Activated CD8-positive, alpha-beta T cell treated with anti-CD3 and anti-CD28 coated beads, Interleukin-2, amount 10 ng/mL, durations not matched to agents 7 days and 5 days (primary cell): ENCODE results near the gene LRBA. TPM values are rescaled to one million over a fixed set of nuclear protein-coding genes. Genes with fewer than 3 reads are reported as not detected.

ENCODE experiments used
- ATAC-seq: fragments of 150-1000 bp; cut with Tn5 transposase; one replicate; pipeline ENCODE4 v1.10.0; 2021; ENCODE audit warnings: moderate library complexity
- CTCF ChIA-PET: fragments of 350-600 bp; sonication (Branson Sonifier 250); formaldehyde crosslinking; loops from one replicate; lab custom pipeline; 2021; ENCODE audit warnings: antibody characterized with exemption; lab: Charles Lee
- POLR2A ChIA-PET: fragments of 350-600 bp; sonication (Branson Sonifier 250); formaldehyde crosslinking; loops from one replicate; lab custom pipeline; 2021; ENCODE audit warnings: antibody characterized with exemption; lab: Charles Lee
- DNase-seq: peaks from one replicate; pipeline ENCODE4 v3.0.0-alpha.2; 2020
- H3K27ac Mint-ChIP-seq: one replicate; pipeline ENCODE4 v1.8.0; 2021; ENCODE audit warnings: mild to moderate bottlenecking, mixed read lengths
- H3K27me3 Mint-ChIP-seq: one replicate; pipeline ENCODE4 v1.8.0; 2021; ENCODE audit warnings: low read depth, mixed read lengths
- H3K36me3 Mint-ChIP-seq: one replicate; pipeline ENCODE4 v1.8.0; 2021; ENCODE audit warnings: low read depth, mixed read lengths
- H3K4me1 Mint-ChIP-seq: one replicate; pipeline ENCODE4 v1.8.0; 2021; ENCODE audit warnings: low read depth, mixed read lengths
- H3K4me3 Mint-ChIP-seq: one replicate; pipeline ENCODE4 v1.8.0; 2021; ENCODE audit warnings: mild to moderate bottlenecking, mixed read lengths
- H3K9me3 Mint-ChIP-seq: one replicate; pipeline ENCODE4 v1.8.0; 2022; ENCODE audit warnings: mixed read lengths; ENCODE audit not compliant: insufficient read depth
- total RNA-seq, 2 experiments: library from RNA; stranded (reverse); gene quantifications; one replicate each; pipeline ENCODE4 v1.2.3, GENCODE V29; 2021

Gene LRBA
- total RNA-seq, 2 experiments from 2014 or later = 43.3 to 44.5 TPM

DNA sequence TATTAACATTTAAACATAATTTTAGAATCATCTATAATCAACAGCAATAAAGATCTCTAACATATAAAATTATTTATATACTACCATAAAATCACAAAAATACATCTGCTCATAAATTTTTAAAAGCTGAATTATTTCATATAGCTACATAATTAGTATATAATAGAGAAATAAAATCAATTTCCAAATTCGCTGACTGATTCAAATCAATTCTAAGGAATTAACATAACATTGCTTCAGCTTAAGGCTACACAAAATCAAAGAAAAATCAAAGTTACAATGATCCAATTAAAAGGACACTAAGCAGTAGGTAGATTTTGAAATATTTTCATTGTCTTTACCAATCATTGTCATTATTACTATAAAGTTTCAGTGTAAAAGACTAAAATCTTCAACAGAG, 194.7 kb downstream of the LRBA start:
- CTCF ChIA-PET = no interaction called here
- H3K27ac Mint-ChIP-seq = no peak overlapping the region
- peaks cover 2% of the 10 kb centered on the region for H3K4me1 Mint-ChIP-seq
- DNase-seq (no peak), ATAC-seq (no peak)
- H3K9me3 Mint-ChIP-seq = peaks cover 3% of the 10 kb centered on the region
- POLR2A ChIA-PET = no interaction called here
- H3K36me3 Mint-ChIP-seq = peaks cover 27% of the 10 kb centered on the region
- no peaks in the 10 kb centered on the region for H3K27me3 Mint-ChIP-seq
- no peak overlapping the region for H3K4me3 Mint-ChIP-seq

DNA sequence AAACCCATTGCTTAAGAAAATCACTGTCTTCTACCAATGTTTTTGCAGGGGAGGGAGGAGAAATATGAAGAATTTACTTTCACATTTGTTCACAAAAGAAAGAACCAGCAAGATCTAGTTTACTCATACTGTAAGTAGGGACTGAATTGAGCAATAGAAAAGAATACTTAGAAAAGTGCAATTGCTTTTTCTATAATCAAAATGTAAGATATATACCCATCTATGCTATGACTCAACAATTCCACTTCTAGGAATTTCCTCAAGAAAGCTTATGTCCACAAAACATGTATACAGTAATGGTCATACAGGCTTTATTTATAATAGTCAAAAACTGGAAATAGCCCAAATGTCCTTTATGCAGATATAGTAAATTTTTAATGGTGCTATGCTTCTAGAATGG, 196.4 kb downstream of the LRBA start:
- no peak for ATAC-seq
- Mint-ChIP-seq H3K9me3 (peaks cover 3% of the 10 kb centered on the region), H3K36me3 (peaks cover 22% of the 10 kb centered on the region), H3K27me3 (no peaks in the 10 kb centered on the region), H3K27ac (no peak overlapping the region), H3K4me1 (peaks cover 2% of the 10 kb centered on the region), H3K4me3 (no peak overlapping the region)
- no peak for DNase-seq
- ChIA-PET CTCF (interaction anchor here (0.9 to 1.0 kb wide), 3 partner anchors 9 to 48 kb away, joined by 3 to 4 read pairs (median 3); no protein-coding TSS in a partner anchor), POLR2A (no interaction called here)

- no peaks in the 10 kb centered on the region for H3K27me3 Mint-ChIP-seq
- ATAC-seq (no peak), DNase-seq (no peak)
- H3K36me3 Mint-ChIP-seq = peaks cover 21% of the 10 kb centered on the region
- no peak overlapping the region for H3K27ac Mint-ChIP-seq
- POLR2A ChIA-PET = no interaction called here
- peaks cover 2% of the 10 kb centered on the region for H3K4me1 Mint-ChIP-seq
- CTCF ChIA-PET = interaction anchor here (1.0 to 1.3 kb wide), 2 partner anchors 10 to 49 kb away, joined by 3 to 6 read pairs; no protein-coding TSS in a partner anchor
- peaks cover 3% of the 10 kb centered on the region for H3K9me3 Mint-ChIP-seq
- H3K4me3 Mint-ChIP-seq = no peak overlapping the region
Observed at GRCh38 chr4:150817804-150818528, 197.1 kb downstream of the LRBA start.

GRCh38 chr4:150817017-150817416, 198.1 kb downstream of the LRBA start:
- no peaks in the 10 kb centered on the region for H3K27me3 Mint-ChIP-seq
- no peak for DNase-seq
- H3K9me3 Mint-ChIP-seq = peaks cover 3% of the 10 kb centered on the region
- no peak for ATAC-seq
- H3K27ac Mint-ChIP-seq = no peak overlapping the region
- ChIA-PET POLR2A (no interaction called here), CTCF (interaction anchor here (1.3 kb wide), 1 partner anchor 11 kb away, joined by 6 read pairs; no protein-coding TSS in a partner anchor)
- H3K4me3 Mint-ChIP-seq = no peak overlapping the region
- H3K36me3 Mint-ChIP-seq = peaks cover 24% of the 10 kb centered on the region
- H3K4me1 Mint-ChIP-seq = peaks cover 2% of the 10 kb centered on the region

- ATAC-seq (no peak), DNase-seq (no peak)
- H3K27ac Mint-ChIP-seq = no peak overlapping the region
- peaks cover 24% of the 10 kb centered on the region for H3K36me3 Mint-ChIP-seq
- H3K4me1 Mint-ChIP-seq = peaks cover 2% of the 10 kb centered on the region
- no peak overlapping the region for H3K4me3 Mint-ChIP-seq
- ChIA-PET CTCF (interaction anchor here (1.3 kb wide), 1 partner anchor 12 kb away, joined by 6 read pairs; no protein-coding TSS in a partner anchor), POLR2A (no interaction called here)
- peaks cover 3% of the 10 kb centered on the region for H3K9me3 Mint-ChIP-seq
- no peaks in the 10 kb centered on the region for H3K27me3 Mint-ChIP-seq
Observed at GRCh38 chr4:150816491-150816890, 198.6 kb downstream of the LRBA start.

DNA sequence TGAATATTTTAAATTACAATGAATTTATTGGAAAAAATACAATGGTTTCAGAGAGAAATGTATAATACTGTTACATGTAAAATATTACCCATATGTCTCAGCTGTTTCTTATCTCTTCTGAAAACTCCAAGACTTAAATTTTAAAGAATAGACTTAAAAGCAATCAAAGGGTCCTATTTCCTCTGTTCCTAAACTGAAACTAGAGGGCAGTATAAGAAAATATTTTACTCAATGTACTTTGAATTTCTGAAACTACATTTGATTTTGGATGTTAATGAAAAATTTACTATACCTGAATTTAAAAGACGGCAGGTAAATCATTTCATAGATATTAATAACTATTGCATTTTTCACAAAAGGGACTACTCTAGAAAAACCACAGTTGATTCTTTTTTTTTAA, 200.2 kb downstream of the LRBA start:
- ATAC-seq (no peak), DNase-seq (no peak)
- CTCF ChIA-PET = interaction anchor here (0.9 kb wide), 1 partner anchor 14 kb away, joined by 4 read pairs; no protein-coding TSS in a partner anchor
- peaks cover 2% of the 10 kb centered on the region for H3K4me1 Mint-ChIP-seq
- peaks cover 32% of the 10 kb centered on the region for H3K36me3 Mint-ChIP-seq
- peaks cover 3% of the 10 kb centered on the region for H3K9me3 Mint-ChIP-seq
- no peak overlapping the region for H3K4me3 Mint-ChIP-seq
- H3K27ac Mint-ChIP-seq = no peak overlapping the region
- POLR2A ChIA-PET = no interaction called here
- no peaks in the 10 kb centered on the region for H3K27me3 Mint-ChIP-seq

- H3K36me3 Mint-ChIP-seq = peaks cover 29% of the 10 kb centered on the region
- no peak for DNase-seq
- H3K27me3 Mint-ChIP-seq = no peaks in the 10 kb centered on the region
- H3K4me1 Mint-ChIP-seq = no peaks in the 10 kb centered on the region
- H3K4me3 Mint-ChIP-seq = no peak overlapping the region
- ChIA-PET POLR2A (no interaction called here), CTCF (no interaction called here)
- no peak overlapping the region for H3K27ac Mint-ChIP-seq
- ATAC-seq = no peak
- H3K9me3 Mint-ChIP-seq = no peaks in the 10 kb centered on the region
Observed at GRCh38 chr4:150805183-150806025, 209.7 kb downstream of the LRBA start.

- Mint-ChIP-seq H3K9me3 (no peaks in the 10 kb centered on the region), H3K27me3 (no peaks in the 10 kb centered on the region), H3K4me1 (no peaks in the 10 kb centered on the region), H3K27ac (no peak overlapping the region), H3K4me3 (no peak overlapping the region), H3K36me3 (peaks cover 17% of the 10 kb centered on the region)
- ATAC-seq (no peak), DNase-seq (no peak)
- POLR2A ChIA-PET = no interaction called here
- CTCF ChIA-PET = no interaction called here
Observed at GRCh38 chr4:150801833-150802232, 213.3 kb downstream of the LRBA start.

DNA sequence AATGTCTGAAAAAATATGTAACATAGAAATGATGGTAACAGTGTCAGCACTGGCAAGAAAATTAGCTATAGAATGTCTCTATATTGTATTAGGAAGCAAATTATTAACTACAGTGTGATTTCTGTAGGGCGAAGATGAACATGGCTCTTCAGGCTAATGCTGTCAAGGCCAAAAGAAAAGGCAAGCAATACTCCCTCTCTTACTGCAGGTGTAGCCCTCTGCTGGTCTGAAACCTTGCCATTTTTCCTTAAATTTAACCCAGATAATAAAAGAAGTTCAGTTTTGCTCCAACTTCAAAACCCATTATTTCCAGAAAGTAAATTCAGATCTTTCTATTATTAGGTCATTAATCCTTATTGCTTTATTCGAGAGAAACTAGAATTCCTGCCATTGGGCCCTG, 215.9 kb downstream of the LRBA start:
- Mint-ChIP-seq H3K27me3 (no peaks in the 10 kb centered on the region), H3K4me1 (no peaks in the 10 kb centered on the region), H3K9me3 (no peaks in the 10 kb centered on the region), H3K4me3 (no peak overlapping the region), H3K36me3 (peaks cover 5% of the 10 kb centered on the region), H3K27ac (no peak overlapping the region)
- no peak for DNase-seq
- POLR2A ChIA-PET = no interaction called here
- CTCF ChIA-PET = no interaction called here
- no peak for ATAC-seq

DNA sequence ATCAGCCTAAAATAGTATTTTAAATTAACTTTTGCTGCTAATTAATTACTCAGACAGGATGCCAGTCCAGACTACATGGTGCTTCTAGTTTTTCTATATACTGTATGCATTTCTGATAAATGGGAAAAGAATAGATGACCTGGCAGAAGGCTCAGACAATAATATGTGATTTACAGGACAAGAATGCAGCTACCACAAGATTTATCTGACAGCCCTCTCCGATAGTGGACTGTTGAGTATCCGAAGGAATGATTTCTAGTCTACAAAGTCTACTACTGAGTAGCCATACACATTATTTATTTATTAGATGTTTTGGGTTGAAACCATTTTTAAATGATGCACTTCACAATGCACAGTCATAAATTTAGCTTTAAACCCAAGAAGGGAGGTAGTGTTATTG, 220.4 kb downstream of the LRBA start:
- Mint-ChIP-seq H3K9me3 (no peaks in the 10 kb centered on the region), H3K4me3 (no peak overlapping the region), H3K36me3 (peaks cover 3% of the 10 kb centered on the region), H3K27me3 (no peaks in the 10 kb centered on the region), H3K27ac (no peak overlapping the region), H3K4me1 (no peaks in the 10 kb centered on the region)
- ATAC-seq (no peak), DNase-seq (no peak)
- ChIA-PET POLR2A (no interaction called here), CTCF (no interaction called here)

DNA sequence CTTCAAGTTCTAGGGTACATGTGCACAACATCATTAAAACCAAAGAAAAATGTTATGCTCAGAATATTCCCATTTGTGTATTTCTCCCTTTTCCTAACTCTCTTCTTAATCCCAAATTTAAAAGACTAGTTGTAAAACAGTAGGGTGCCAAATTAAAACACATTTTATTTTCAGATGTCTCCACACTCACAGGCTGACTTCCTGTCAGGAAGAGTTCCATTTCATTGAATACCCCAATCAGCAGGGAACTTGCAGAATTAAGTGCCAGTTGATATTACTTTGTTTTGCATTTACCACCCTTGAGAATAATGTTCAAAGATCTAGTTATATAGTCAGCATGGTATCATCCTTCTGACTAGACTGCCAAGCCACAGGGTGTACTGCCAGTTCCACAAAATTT, 225.2 kb downstream of the LRBA start:
- no peak overlapping the region for H3K27ac Mint-ChIP-seq
- H3K4me3 Mint-ChIP-seq = no peak overlapping the region
- no peak for DNase-seq
- POLR2A ChIA-PET = no interaction called here
- no peak for ATAC-seq
- H3K4me1 Mint-ChIP-seq = no peaks in the 10 kb centered on the region
- peaks cover 3% of the 10 kb centered on the region for H3K36me3 Mint-ChIP-seq
- H3K9me3 Mint-ChIP-seq = no peaks in the 10 kb centered on the region
- CTCF ChIA-PET = interaction anchor here (0.7 kb wide), 1 partner anchor 77 kb away, joined by 3 read pairs; no protein-coding TSS in a partner anchor
- no peaks in the 10 kb centered on the region for H3K27me3 Mint-ChIP-seq

GRCh38 chr4:150784939-150785338, 230.1 kb downstream of the LRBA start:
- no peaks in the 10 kb centered on the region for H3K9me3 Mint-ChIP-seq
- H3K4me3 Mint-ChIP-seq = no peak overlapping the region
- no peaks in the 10 kb centered on the region for H3K36me3 Mint-ChIP-seq
- ATAC-seq (no peak), DNase-seq (no peak)
- H3K27me3 Mint-ChIP-seq = no peaks in the 10 kb centered on the region
- ChIA-PET POLR2A (no interaction called here), CTCF (no interaction called here)
- H3K4me1 Mint-ChIP-seq = no peaks in the 10 kb centered on the region
- H3K27ac Mint-ChIP-seq = no peak overlapping the region
